Activated naive CD4-positive, alpha-beta T cell treated with anti-CD3 and anti-CD28 coated beads for 36 hours (primary cell): ENCODE results near the gene ZNF846. TPM values are rescaled to one million over a fixed set of nuclear protein-coding genes. Genes with fewer than 3 reads are reported as not detected.
"Not testable (repeated sequence)": the region's sequence is repeated elsewhere in the genome, so short reads cannot be mapped to it uniquely, and the experiment has no call there.

Source experiments
- CTCF ChIA-PET: fragments of 350-600 bp; sonication (Branson Sonifier 250); formaldehyde crosslinking; loops from one replicate; lab custom pipeline; 2021; ENCODE audit warnings: antibody characterized with exemption; lab: Charles Lee
- DNase-seq: peaks from one replicate; pipeline ENCODE4 v3.0.0-alpha.2; 2020
- H3K27ac Mint-ChIP-seq: one replicate; pipeline ENCODE4 v1.8.0; 2021; ENCODE audit warnings: mild to moderate bottlenecking, mixed read lengths
- H3K27me3 Mint-ChIP-seq: one replicate; pipeline ENCODE4 v1.8.0; 2021; ENCODE audit warnings: low read depth, mixed read lengths
- H3K36me3 Mint-ChIP-seq: one replicate; pipeline ENCODE4 v1.8.0; 2021; ENCODE audit warnings: low read depth, mixed read lengths
- H3K4me1 Mint-ChIP-seq: one replicate; pipeline ENCODE4 v1.8.0; 2021; ENCODE audit warnings: low read depth, mixed read lengths
- H3K4me3 Mint-ChIP-seq: one replicate; pipeline ENCODE4 v1.8.0; 2021; ENCODE audit warnings: mild to moderate bottlenecking, moderate library complexity, mixed read lengths
- H3K9me3 Mint-ChIP-seq: one replicate; pipeline ENCODE4 v1.8.0; 2021; ENCODE audit warnings: mixed read lengths
- intact Hi-C: fragments of 100-400 bp; cut with micrococcal nuclease; formaldehyde crosslinking; loops from one replicate; pipeline ENCODE4 v1.15.1; 2023
- total RNA-seq, 2 experiments: library from RNA; stranded (reverse); gene quantifications; one replicate each; pipeline ENCODE4 v1.2.3, GENCODE V29; 2021

Gene ZNF846
- total RNA-seq, 2 experiments from 2014 or later = 2.0 to 3.5 TPM

DNA sequence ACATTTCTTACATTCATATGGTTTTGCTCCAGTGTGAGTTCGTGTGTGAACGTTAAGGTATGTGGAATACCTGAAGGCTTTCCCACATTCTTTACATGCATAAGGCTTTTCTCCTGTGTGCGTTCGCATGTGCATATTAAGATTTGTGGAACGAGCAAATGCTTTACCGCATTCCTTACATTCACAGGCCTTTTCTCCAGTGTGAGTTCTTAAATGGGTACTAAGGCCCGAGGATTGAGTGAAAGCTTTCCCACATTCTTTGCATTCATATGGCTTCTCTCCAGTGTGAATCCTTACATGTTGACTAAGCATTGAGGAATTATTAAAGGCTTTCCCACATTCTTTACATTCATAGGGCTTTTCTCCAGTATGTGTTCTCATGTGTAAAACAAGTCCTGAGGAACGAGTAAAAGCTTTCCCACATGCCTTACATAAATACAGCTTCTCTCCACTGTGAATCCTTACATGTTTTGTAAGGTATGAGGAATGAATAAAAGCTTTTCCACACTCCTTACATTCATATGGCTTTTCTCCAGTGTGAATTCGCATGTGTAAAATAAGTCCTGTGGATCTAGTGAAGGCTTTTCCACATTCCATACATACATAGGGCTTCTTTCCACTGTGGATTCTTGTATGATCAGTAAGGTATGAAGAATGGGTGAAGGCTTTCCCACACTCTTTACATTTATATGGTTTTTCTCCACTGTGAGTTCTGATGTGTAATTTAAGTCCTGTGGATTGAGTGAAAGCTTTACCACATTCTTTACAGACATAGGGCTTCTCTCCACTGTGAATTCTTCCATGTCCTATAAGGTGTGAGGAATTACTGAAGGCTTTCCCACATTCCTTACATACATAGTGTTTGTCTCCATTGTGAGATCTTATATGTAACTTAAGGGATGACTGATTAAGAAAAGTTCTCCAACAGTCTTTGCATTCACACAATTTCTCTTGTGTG, 10.7 kb downstream of the ZNF846 start:
- Mint-ChIP-seq H3K9me3 (peaks cover 35% of the 10 kb centered on the region), H3K27me3 (no peaks in the 10 kb centered on the region), H3K4me3 (no peak overlapping the region), H3K36me3 (peaks cover 57% of the 10 kb centered on the region), H3K4me1 (no peaks in the 10 kb centered on the region), H3K27ac (no peak overlapping the region)
- no peak for DNase-seq
- intact Hi-C loops = no loop called here
- CTCF ChIA-PET = no interaction called here

DNA sequence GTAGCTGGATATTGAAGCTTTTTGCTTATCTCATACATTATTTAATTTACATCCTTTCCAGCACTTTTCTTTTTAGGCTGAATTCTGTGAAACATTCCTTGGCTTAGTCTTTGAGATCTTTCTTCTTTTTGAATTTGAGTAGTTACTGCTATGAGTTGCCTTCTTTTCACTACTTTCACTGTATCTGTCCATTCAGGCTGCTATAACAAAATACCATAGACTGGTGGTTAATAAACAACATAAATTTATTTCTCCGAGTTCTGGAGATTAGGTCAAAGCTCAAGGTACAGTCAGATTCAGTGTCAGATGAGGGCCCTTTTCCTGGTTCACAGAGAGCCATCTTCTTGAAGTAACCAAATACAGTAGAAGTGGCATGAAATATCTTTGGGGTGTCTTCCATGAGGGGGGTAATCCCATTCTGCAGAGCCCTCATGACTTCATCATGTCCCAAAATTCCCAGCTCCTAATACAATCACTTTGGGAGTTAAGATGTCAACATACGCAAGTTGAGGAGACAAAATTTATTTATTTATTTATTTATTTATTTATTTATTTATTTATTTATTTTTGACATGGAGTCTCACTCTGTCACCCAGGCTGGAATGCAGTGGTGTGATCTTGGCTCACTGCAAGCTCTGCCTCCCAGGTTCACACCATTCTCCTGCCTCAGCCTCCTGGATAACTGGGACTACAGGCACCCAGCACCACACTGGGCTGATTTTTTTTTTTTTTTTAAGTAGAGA, 15.7 kb downstream of the ZNF846 start:
- Mint-ChIP-seq H3K4me3 (no peak overlapping the region), H3K4me1 (no peaks in the 10 kb centered on the region), H3K9me3 (peaks cover 34% of the 10 kb centered on the region), H3K27me3 (no peaks in the 10 kb centered on the region), H3K36me3 (peaks cover 30% of the 10 kb centered on the region), H3K27ac (no peak overlapping the region)
- no peak for DNase-seq
- intact Hi-C loops = no loop called here
- CTCF ChIA-PET = interaction anchor here (0.6 kb wide), 1 partner anchor 60 kb away, joined by 3 read pairs; no protein-coding TSS in a partner anchor

DNA sequence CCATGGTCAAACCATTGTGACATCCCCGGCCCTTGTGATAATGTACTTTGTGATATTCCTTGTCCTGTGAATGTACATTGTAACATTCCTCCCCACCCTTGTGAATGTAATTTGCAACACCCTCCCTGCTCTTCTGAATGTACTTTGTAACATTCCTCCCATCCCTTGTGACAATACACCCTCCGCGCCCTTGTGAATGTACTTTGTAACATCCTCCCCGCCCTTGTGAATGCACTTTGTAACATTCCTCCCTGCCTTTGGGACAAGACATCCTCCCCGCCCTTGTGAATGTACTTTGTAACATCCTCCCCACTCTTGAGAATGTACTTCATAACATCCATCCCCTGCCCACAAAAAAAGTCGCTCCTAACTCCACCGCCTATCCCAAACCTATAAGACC, 17.1 kb downstream of the ZNF846 start:
- peaks cover 23% of the 10 kb centered on the region for H3K9me3 Mint-ChIP-seq
- CTCF ChIA-PET = no interaction called here
- H3K27ac Mint-ChIP-seq = no peak overlapping the region
- no peak for DNase-seq
- H3K4me3 Mint-ChIP-seq = no peak overlapping the region
- H3K36me3 Mint-ChIP-seq = peaks cover 19% of the 10 kb centered on the region
- intact Hi-C loops = no loop called here
- H3K4me1 Mint-ChIP-seq = no peaks in the 10 kb centered on the region
- H3K27me3 Mint-ChIP-seq = no peaks in the 10 kb centered on the region

DNA sequence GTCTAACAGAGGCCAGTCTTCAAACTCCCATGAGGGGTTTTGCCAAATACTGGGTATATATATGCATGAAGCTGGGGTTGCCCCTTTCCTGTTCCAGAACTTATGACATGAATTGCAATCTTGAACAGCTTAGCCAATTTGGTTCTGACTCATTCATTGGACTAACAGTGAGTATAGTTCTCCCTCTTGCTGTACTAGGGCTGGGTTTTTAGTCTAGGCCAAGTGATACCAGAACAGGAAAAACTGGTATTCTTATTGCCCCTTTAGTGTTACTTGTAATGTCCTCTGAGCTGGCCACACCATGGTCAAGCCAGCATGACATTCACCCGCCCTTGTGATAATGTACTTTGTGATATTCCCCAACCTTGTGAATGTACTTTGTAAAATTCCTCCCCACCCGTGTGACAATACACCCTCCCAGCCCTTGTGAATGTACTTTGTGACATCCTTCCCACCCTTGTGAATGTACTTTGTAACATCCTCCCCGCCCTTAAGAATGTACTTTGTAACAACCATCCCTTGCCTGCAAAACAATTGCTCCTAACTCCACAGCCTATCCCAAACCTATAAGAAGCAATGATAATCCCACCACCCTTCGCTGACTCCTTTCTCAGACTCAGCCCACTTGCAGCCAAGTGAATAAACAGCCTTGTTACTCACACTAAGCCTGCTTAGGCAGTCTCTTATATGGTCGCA, 26.9 kb downstream of the ZNF846 start:
- Mint-ChIP-seq H3K36me3 (peaks cover 12% of the 10 kb centered on the region), H3K4me1 (no peaks in the 10 kb centered on the region), H3K4me3 (no peak overlapping the region), H3K27me3 (no peaks in the 10 kb centered on the region), H3K27ac (no peak overlapping the region), H3K9me3 (peaks cover 19% of the 10 kb centered on the region)
- CTCF ChIA-PET = no interaction called here
- intact Hi-C loops = no loop called here
- DNase-seq = no peak

DNA sequence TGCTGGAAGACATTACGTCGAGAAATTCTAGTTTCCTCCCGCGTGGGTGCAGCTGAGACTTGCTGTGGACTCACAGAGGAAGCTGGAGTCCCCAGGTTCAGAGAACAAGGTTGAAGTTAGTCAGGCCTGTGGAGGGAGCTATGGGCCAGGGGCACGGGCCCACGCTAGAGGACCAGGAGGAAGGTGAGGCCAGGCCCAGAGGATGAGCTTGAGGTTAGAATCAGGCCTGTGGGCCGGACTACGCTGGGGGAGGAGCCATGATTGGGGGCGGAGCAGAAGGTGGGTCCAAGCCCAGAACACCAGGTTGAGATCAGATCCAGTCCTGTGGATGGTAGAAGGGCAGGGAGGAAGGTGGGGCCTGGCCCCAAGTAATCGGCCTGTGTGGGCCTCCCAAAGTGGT, 32.6 kb downstream of the ZNF846 start:
- intact Hi-C loops = no loop called here
- H3K4me3 Mint-ChIP-seq = no peak overlapping the region
- no peaks in the 10 kb centered on the region for H3K36me3 Mint-ChIP-seq
- no peaks in the 10 kb centered on the region for H3K4me1 Mint-ChIP-seq
- H3K27ac Mint-ChIP-seq = no peak overlapping the region
- no peak for DNase-seq
- H3K9me3 Mint-ChIP-seq = peaks cover 10% of the 10 kb centered on the region
- CTCF ChIA-PET = no interaction called here
- H3K27me3 Mint-ChIP-seq = no peaks in the 10 kb centered on the region

DNA sequence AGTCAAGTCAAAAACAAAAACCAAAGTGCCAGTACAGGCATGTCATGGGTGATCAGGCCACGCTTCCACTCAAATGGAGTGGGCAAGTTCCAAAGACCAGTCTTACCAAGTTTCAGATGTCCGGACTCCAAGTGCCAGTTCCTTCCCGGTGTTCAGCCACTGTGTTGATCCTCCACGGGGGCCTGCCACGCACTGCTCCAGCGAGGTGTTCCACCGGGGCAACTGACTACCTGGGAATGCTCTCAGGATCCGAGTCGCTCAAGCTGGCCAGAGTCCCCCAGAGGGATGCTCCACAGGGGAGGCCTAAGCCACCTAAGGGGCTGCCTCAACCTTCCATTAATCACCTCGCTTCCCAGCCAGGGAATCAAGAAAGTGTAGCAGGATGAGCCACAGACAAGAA, 38.5 kb downstream of the ZNF846 start:
- H3K4me3 Mint-ChIP-seq, CTCF ChIA-PET, H3K27ac Mint-ChIP-seq, intact Hi-C loops, H3K36me3 Mint-ChIP-seq, H3K27me3 Mint-ChIP-seq, H3K4me1 Mint-ChIP-seq, DNase-seq: not testable (repeated sequence)
- peaks cover 16% of the 10 kb centered on the region for H3K9me3 Mint-ChIP-seq

DNA sequence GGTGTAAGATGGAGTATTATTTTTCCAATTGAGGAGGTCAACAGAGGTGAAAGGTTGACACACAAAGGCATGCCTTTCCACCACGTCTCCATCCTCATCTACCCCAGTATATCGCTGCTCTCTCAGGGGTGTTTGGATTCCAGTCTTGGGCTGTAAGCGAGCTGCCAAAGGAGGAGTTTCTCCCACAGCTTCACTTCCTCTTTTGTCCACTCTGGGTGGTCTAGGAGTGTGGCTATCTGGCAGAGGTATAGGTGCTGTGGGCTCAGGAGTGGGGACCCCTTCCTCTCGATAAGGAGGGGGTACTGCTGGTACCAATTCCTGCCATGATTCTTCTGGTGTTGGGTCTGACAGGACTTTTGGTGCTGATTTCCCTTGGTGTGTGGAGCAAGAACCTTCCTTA, 39.4 kb downstream of the ZNF846 start:
- no peak for DNase-seq
- Mint-ChIP-seq H3K27me3 (no peaks in the 10 kb centered on the region), H3K4me3 (no peak overlapping the region), H3K36me3 (peaks cover 2% of the 10 kb centered on the region), H3K9me3 (peaks cover 24% of the 10 kb centered on the region), H3K4me1 (no peaks in the 10 kb centered on the region), H3K27ac (no peak overlapping the region)
- intact Hi-C loops = no loop called here
- CTCF ChIA-PET = no interaction called here

DNA sequence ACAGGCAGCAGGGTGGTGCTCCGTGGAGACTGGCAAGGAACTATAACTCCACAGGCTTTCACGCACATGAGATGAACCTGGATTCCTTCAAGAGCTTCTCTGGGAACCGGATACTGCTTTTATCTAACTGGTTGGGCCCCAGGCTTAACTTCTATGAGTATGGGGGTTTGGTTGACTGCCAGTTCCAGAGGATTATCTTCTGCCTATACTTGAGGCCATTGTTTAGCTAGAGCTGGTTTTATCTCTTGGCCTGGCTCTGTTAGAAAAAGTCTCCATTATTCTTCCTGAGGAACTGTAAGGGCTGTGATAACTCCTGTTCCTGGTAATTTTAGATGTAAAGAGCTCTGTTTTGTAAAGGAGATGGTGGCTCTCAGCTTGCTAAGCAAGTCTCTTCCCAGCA, 40.9 kb downstream of the ZNF846 start:
- H3K9me3 Mint-ChIP-seq = peaks cover 29% of the 10 kb centered on the region
- peaks cover 2% of the 10 kb centered on the region for H3K36me3 Mint-ChIP-seq
- H3K27ac Mint-ChIP-seq = no peak overlapping the region
- intact Hi-C loops = no loop called here
- H3K4me1 Mint-ChIP-seq = no peaks in the 10 kb centered on the region
- CTCF ChIA-PET = no interaction called here
- DNase-seq = no peak
- no peak overlapping the region for H3K4me3 Mint-ChIP-seq
- H3K27me3 Mint-ChIP-seq = peaks cover 1% of the 10 kb centered on the region

DNA sequence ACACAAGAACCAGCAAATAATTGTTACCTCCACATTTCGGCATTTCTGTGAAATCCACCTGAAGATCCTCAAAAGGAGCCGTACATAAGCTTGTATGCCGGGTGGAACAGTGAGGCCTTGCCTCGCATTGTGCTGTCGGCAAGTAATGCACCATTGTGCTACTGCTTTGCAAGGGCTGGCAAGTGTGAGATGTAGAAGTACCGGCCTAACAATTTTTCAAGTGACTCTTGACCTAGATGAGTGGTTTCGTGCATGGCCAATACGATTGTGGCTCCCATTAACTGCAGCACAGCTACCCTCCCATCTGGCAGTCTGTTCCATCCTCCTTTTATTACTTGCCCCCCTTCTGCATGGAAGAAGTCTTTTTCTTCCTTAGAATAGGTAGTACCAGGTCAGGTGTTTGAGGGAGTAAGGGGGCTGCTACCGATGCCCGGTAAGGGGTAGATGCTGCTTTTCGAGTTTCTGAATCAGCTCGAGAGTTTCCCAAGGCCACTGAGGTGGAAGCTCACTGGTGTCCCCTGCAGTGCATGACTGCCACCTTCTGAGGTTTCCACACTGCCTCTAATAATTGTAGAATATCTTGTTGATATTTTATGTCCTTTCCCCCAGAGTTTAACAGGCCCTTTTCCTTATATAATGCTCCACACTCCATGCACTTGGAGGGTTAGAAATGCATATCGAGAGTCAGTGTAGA, 42.9 kb downstream of the ZNF846 start:
- DNase-seq, H3K27me3 Mint-ChIP-seq, intact Hi-C loops, H3K27ac Mint-ChIP-seq, CTCF ChIA-PET, H3K4me1 Mint-ChIP-seq, H3K36me3 Mint-ChIP-seq, H3K4me3 Mint-ChIP-seq: not testable (repeated sequence)
- H3K9me3 Mint-ChIP-seq = peaks cover 27% of the 10 kb centered on the region

DNA sequence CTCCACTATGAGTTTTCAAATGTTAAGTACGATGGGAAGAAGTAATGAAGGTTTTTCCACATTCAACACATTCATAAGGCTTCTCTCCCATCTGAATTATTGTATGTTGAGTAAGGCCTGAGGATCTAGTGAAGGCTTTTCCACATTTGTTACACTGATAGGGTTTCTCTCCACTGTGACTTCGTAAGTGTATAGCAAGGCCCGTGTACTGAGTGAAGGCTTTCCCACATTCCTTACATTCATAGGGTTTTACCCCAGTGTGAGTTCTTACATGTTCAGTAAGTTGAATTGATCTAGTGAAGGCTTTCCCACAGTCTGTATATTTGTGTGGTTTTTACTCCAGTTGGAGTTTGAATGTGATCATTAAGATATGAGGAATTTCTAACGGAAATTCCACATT, 44.4 kb downstream of the ZNF846 start:
- no peak for DNase-seq
- CTCF ChIA-PET = no interaction called here
- intact Hi-C loops = no loop called here
- no peaks in the 10 kb centered on the region for H3K36me3 Mint-ChIP-seq
- no peak overlapping the region for H3K4me3 Mint-ChIP-seq
- peaks cover 27% of the 10 kb centered on the region for H3K9me3 Mint-ChIP-seq
- H3K27ac Mint-ChIP-seq = no peak overlapping the region
- peaks cover 4% of the 10 kb centered on the region for H3K27me3 Mint-ChIP-seq
- H3K4me1 Mint-ChIP-seq = peaks cover 2% of the 10 kb centered on the region

DNA sequence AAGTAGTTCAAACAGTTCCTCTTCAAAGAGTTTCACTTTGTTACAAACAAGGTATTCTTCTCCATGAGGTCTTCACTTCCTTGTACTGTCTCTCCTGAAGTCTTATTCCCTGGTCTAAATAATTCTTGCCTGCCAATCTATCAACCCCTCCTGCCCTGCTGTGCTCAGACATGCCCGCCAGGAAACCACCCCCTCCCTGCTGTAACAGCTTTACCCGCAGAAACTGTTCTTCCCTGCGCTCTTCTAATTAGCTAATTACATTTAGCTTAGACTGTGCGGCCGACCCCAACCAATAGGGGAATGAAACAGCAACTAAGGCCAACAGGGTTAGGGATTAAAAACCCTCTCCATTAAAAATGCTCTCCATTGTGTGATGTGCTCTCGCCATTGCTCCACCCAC, 46.7 kb downstream of the ZNF846 start:
- CTCF ChIA-PET = no interaction called here

DNA sequence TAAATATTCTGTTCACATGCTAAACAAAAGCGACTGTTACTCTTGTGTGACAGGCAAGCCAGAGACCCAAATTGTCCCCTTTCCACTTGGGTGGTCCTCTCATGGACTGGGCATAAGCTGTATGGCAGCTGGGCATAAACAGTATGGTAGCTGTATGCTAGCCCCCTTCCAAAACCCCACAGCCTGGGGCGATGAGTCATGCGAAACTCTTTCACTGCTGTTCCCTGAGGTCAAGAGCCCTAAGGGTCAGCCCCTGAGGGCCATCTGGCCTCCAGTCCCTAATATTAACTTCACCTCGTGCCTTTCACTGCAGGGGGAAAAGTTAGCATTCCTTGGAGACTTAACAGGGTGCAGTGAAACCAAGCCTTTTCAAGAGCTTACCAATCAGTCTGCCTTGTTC, 48.0 kb downstream of the ZNF846 start:
- CTCF ChIA-PET = no interaction called here
- no peaks in the 10 kb centered on the region for H3K36me3 Mint-ChIP-seq

More for the DNA sequence above, 46.7 kb downstream of the ZNF846 start:
- Mint-ChIP-seq H3K4me3 (no peak overlapping the region), H3K27ac (no peak overlapping the region), H3K27me3 (peaks cover 4% of the 10 kb centered on the region), H3K4me1 (peaks cover 2% of the 10 kb centered on the region), H3K36me3 (no peaks in the 10 kb centered on the region), H3K9me3 (peaks cover 24% of the 10 kb centered on the region)
- intact Hi-C loops = no loop called here
- peak; percentile 5 for DNase-seq

More for the DNA sequence above, 48.0 kb downstream of the ZNF846 start:
- Mint-ChIP-seq H3K4me1 (peaks cover 2% of the 10 kb centered on the region), H3K9me3 (peaks cover 20% of the 10 kb centered on the region), H3K27me3 (peaks cover 4% of the 10 kb centered on the region), H3K4me3 (no peak overlapping the region), H3K27ac (no peak overlapping the region)
- intact Hi-C loops = no loop called here
- no peak for DNase-seq
